HG02884 (cell line): Measurements from ENCODE around the gene ZNF526.

Source experiments
- ATAC-seq: cut with Tn5 transposase; IDR thresholded peaks from one replicate; pipeline ENCODE4 v1.9.1; 2021; ENCODE audit warnings: mild to moderate bottlenecking, moderate library complexity; ENCODE audit not compliant: unreplicated experiment

The ZNF526 gene

GRCh38 chr19:42196011-42197001 is 23.8 kb upstream of the ZNF526 start:
- no peak for ATAC-seq

GRCh38 chr19:42197375-42197817 is 22.7 kb upstream of the ZNF526 start:
- no peak for ATAC-seq

GRCh38 chr19:42198676-42199439 is 21.3 kb upstream of the ZNF526 start:
- ATAC-seq, result no peak

GRCh38 chr19:42199440-42200115 is 20.5 kb upstream of the ZNF526 start:
- ATAC-seq, result peak; percentile 48

GRCh38 chr19:42200116-42200715 is 19.9 kb upstream of the ZNF526 start:
- no peak for ATAC-seq

GRCh38 chr19:42201489-42202289 is 18.4 kb upstream of the ZNF526 start:
- no peak for ATAC-seq

GRCh38 chr19:42202290-42202880 is 17.7 kb upstream of the ZNF526 start:
- ATAC-seq, result no peak

GRCh38 chr19:42203700-42204099 is 16.4 kb upstream of the ZNF526 start:
- ATAC-seq, result no peak

- no peak for ATAC-seq
Measured at GRCh38 chr19:42204664-42205063, 15.4 kb upstream of the ZNF526 start.

GRCh38 chr19:42206871-42207755 is 13.0 kb upstream of the ZNF526 start:
- no peak for ATAC-seq

GRCh38 chr19:42207767-42208271 is 12.3 kb upstream of the ZNF526 start:
- ATAC-seq, result no peak

- ATAC-seq, result no peak
Measured at GRCh38 chr19:42208612-42209011, 11.5 kb upstream of the ZNF526 start.

- ATAC-seq, result no peak
Measured at GRCh38 chr19:42212886-42213285, 7.2 kb upstream of the ZNF526 start.

GRCh38 chr19:42214810-42215485 is 5.2 kb upstream of the ZNF526 start:
- no peak for ATAC-seq

- peak; percentile 5 for ATAC-seq
Measured at GRCh38 chr19:42216653-42217519, 3.2 kb upstream of the ZNF526 start.

GRCh38 chr19:42217520-42218437 is 2.3 kb upstream of the ZNF526 start, which contains the start of gene DEDD2:
Gene DEDD2 (minus strand): TSS chr19:42217677. CDS start chr19:42217007, 670 bp downstream.
- ATAC-seq, result peak; percentile 53
